Subcutaneous adipose tissue (tissue), 4 donors: ENCODE data around the gene SUSD6. TPM values are rescaled to one million over a fixed set of nuclear protein-coding genes. Genes with fewer than 3 reads are reported as not detected.

Experiments
- total RNA-seq, 4 donors: library from RNA; depleted of rRNA; stranded (reverse); fragments of >200 nt; gene quantifications; one replicate each; pipeline ENCODE4 v1.1.0, GENCODE V29; 2016
- TF ChIP-seq, protein P1 (sequence below): fragments of 450-650 bp; IDR thresholded peaks from one replicate; pipeline ENCODE4 v1.5.1; 2016; ENCODE audit warnings: low read depth, mild to moderate bottlenecking, control low read depth, antibody characterized with exemption, moderate library complexity

The SUSD6 gene
- total RNA-seq, 4 donors from 2014 or later, result 24.8 to 52.4 (median 35.5) TPM

DNA sequence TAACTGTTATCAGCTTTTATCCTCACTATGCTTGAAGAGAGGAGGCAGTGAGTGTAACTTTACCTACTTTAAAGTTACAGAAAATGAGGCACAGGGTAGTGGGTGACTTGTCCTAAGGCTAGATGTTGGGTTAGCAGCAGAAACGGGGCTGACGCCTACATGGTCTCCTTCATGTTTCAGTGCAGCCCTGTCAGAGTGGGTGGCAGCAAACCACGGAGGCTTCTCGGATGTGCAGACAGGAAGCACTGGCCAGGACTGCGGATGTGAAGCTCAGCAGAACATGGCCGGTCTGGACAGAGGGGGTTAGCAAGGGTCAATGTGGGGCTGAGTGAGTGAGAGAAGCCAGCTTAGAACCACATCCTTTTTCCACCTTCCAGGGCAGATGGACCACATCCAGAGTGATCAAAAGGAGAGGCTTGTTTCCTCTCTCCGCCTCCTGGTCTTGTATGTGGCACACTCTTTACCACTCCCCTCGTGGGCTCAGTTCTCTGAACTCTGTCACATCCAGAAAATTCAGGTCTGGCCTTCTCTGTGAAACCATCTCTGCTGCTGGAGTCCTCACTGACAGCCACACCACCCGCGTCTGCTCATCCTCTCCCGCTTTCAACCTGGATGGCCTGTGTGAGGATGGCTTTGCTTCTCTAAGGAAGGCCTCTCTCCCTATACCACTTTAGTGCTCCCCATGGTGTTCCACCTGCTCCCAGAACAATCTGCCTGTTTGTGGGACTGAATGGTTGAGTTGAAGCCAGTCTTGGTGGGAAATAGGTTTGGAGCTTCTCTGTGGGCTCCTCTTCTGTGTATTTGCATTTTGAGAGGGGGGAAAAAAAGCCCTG lies 14.1 kb downstream of the SUSD6 start:
- TF ChIP-seq, protein P1, sequence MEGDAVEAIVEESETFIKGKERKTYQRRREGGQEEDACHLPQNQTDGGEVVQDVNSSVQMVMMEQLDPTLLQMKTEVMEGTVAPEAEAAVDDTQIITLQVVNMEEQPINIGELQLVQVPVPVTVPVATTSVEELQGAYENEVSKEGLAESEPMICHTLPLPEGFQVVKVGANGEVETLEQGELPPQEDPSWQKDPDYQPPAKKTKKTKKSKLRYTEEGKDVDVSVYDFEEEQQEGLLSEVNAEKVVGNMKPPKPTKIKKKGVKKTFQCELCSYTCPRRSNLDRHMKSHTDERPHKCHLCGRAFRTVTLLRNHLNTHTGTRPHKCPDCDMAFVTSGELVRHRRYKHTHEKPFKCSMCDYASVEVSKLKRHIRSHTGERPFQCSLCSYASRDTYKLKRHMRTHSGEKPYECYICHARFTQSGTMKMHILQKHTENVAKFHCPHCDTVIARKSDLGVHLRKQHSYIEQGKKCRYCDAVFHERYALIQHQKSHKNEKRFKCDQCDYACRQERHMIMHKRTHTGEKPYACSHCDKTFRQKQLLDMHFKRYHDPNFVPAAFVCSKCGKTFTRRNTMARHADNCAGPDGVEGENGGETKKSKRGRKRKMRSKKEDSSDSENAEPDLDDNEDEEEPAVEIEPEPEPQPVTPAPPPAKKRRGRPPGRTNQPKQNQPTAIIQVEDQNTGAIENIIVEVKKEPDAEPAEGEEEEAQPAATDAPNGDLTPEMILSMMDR, result no peak

DNA sequence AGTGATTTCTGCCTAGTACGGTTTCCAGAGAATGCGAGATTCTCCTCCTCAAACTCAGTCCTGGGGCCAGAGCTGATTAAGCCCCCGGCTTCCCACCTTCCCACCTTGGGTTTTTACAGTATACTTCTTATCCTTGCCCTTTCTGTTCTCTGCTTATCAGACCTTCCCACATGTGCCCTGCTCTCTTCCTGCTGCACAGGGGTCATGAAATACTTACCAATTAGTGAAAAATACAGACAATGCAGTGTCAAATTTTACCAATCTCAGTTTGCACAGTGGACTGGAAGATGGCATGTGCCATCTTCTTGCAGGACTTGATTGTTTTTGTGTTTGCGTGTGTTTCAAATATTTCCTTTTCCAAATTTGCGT lies 14.7 kb downstream of the SUSD6 start:
- TF ChIP-seq, protein P1, result no peak

DNA sequence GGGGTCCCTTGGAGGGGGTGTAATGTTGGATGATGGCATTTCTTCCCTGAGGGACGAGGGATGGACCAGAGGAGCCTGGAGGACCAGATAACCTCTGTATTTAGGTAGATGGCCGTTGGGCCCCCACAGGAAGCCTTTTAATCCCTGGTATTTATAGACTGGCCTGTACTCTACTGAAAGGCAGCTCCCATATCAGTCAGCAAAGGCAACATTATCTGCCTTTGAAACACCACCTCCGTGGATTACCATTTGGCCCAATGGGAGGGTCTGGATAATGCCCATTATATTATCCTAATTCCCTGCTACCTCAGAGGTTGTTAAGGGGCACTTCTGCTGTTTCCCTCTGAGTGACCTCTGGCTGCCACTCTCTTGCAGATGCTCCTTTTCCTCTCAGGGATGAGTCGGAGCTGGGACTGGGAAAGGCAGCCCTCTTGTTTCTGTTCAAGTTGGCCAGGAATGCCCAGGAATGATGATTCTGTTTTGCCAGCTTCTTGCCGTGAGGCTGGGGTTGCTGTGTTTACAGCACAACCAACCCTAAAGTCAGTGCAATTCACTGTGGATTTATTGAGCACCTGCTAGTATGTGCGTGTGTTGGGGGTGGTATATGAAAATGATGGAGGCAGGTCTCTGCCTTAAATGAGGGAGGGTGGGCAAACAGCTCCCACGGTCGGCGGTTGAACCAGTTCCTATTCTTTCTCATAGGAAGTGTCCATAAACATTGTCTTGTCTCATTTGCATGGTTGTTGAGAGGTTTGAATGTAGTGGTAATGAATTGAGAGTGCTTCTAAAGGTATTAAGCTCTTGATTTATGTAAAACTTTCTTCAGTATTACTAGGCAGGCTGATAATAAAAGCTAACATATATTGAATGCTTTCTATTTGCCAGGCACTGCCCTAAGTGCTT lies 18.1 kb downstream of the SUSD6 start:
- TF ChIP-seq, protein P1, result no peak

DNA sequence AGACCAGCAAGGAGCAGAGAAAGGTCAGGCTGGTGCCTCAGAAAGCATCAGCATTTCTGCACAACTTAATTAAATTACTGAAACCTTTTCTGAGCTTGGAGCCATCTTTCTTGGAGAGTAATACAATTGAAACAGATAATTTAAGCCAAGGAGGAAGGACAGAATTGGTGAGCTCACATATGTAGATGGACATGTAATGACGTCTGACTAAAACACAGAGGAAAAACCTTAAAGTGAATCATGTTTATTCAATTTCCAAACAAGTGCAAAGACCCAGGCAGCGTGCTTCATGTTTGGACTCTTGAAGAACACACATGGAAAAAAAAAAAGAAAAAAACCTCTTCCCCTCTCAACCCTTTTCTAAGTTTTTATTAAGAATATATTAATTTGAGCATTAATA lies 19.0 kb downstream of the SUSD6 start:
- TF ChIP-seq, protein P1, result no peak

DNA sequence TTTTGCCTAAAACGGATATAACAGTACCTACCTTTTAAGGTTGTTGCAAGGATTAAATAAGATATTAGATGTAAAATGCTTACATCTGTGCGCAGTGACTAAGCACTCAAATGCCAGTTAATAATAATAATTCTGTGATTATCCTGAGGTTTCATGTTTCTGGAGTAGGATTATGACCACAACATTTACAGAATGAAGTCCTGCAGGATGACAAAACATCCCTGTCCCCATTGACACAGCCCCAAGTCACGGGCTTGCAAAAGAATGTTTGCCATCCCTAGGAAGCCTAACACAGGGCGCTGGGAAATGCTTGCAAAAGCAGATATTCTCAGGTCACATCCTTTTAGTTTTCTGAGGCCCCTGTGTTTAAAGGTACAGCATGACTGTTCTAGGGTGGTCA lies 20.1 kb downstream of the SUSD6 start:
- TF ChIP-seq, protein P1, result no peak

DNA sequence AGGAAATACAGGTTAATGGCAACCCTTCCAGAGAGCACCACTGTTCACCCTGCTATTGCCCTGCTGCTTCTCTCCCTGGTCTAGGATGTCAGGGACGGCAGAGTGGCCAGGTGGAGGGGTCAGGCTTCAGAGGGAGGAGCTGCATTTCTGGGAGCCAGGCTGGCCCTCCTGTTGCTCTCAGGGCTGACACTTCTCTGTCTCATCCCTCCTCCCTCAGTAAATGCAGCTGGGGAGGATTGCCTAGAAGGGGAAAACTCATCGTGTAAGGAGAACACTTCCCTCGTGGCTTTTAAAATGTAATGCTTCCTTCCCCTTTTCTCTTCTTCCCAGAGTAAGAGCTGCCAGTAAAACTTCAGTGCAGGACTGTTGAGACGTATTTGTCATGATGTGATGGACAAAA lies 20.8 kb downstream of the SUSD6 start:
- TF ChIP-seq, protein P1, result no peak

DNA sequence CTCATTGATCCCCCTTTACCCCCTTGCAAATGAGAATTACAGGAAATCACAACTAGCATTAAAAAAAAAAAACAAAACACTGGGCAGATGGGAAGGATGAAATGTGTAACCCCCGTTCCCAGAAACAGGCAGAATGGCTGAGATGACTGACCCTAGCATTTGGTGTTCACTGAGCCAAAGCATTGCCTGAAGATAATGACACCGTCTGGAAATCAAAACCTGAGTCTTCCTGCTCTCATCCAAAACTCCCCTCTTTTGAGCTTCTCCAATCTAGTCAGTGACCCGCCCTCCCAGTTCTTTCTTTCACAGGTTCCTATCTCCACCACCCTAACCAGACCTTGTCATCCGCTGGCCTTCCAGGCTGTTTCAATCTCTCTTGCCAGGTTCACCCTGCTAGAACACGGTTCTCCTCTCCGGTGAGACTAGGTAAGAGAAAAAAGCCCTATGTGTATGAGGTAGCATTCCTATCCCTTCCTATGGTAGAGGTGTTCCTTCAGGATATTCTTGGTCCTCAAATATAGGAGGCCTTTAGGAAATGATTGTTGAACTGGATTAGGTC lies 21.3 kb downstream of the SUSD6 start:
- TF ChIP-seq, protein P1, result no peak
